Suprapubic skin (tissue), 4 donors: ENCODE data around the gene COL5A1.

Experiments used
- POLR2A ChIP-seq, 2 donors: fragments of 450-650 bp; IDR thresholded peaks; one replicate each; pipeline ENCODE4 v1.6.1; 2017; ENCODE audit warnings: antibody characterized with exemption in 2 of 2, mild to moderate bottlenecking in 2 of 2, moderate library complexity in 2 of 2
- POLR2AphosphoS5 ChIP-seq, 3 donors: sonication (generic); formaldehyde crosslinking; IDR thresholded peaks; one replicate each; pipeline ENCODE4 v1.6.1; 2017; ENCODE audit warnings: antibody characterized with exemption in 3 of 3
- TF ChIP-seq, protein P1 (sequence below), 2 donors: fragments of 200-600 bp in 1 of 2; fragments of 450-650 bp in 1 of 2; sonication (generic) in 1 of 2; IDR thresholded peaks; one replicate each; pipeline ENCODE4 v1.5.1; 2016 to 2019; ENCODE audit warnings: antibody characterized with exemption in 2 of 2, mild to moderate bottlenecking in 1 of 2, moderate library complexity in 1 of 2

- no peak for TF ChIP-seq POLR2A (IDR thresholded peaks at IDR 0.05)
- TF ChIP-seq, protein P1, sequence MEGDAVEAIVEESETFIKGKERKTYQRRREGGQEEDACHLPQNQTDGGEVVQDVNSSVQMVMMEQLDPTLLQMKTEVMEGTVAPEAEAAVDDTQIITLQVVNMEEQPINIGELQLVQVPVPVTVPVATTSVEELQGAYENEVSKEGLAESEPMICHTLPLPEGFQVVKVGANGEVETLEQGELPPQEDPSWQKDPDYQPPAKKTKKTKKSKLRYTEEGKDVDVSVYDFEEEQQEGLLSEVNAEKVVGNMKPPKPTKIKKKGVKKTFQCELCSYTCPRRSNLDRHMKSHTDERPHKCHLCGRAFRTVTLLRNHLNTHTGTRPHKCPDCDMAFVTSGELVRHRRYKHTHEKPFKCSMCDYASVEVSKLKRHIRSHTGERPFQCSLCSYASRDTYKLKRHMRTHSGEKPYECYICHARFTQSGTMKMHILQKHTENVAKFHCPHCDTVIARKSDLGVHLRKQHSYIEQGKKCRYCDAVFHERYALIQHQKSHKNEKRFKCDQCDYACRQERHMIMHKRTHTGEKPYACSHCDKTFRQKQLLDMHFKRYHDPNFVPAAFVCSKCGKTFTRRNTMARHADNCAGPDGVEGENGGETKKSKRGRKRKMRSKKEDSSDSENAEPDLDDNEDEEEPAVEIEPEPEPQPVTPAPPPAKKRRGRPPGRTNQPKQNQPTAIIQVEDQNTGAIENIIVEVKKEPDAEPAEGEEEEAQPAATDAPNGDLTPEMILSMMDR (IDR thresholded peaks at IDR 0.05), result no peak
- TF ChIP-seq POLR2AphosphoS5 (IDR thresholded peaks at IDR 0.05), result no peak
These were observed 245.6 kb downstream of the COL5A1 start for GRCh38 chr9:134887219-134887618.
